ENCODE data around the gene VDAC1.
A peak's percentile ranks its signal among the peaks of the same experiment; 100 is the strongest.
"Not testable (repeated sequence)": the region's sequence is repeated elsewhere in the genome, so short reads cannot be mapped to it uniquely, and the experiment has no call there.

VDAC1 gene

DNA sequence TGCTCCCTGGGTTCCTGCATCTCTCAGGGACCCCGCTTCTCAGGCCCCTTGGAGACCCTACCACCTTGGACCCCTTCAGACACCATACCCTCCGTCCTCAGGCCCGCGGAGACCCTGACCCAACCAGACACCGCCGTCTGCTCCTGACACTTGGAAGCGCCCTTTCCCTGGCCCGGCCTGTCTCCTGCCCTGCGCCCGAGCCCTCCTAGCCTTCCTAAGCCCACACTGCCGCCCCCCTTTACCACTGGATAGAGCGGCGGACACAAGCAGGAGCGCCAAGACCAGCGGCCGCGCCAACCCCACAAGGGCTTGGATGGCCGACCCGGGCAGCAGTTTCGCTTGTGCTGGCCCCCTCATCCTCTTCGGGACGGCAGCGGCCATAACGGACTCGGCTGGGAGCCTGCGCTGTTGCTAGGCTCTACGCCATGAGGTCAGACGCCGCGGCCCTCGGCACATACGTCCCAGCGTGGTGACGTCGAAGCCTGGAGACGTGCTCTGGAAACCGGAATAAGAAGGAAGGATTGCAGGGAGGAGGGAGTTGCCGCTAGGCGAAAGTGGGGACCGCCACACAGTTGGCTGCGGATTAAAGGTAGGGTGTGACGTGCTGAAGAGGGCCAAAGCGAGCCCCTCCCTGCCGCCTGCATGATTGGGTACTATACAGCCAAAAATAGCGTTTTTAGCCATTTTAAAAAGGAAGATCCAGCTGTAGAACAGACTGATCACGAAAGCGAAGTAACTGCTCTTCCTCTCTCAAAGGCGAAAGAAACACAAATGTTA, 36.4 kb downstream of the VDAC1 start, which contains the start of gene C5orf15:
TSS of gene C5orf15 (minus strand) at position 422 of the 777 bp plus-strand sequence. CDS start at position 381, 41 bp downstream.
- peak; percentile 80 to 84 for DNase-seq (ENCODE audit: low read depth in 2 of 2)

DNA sequence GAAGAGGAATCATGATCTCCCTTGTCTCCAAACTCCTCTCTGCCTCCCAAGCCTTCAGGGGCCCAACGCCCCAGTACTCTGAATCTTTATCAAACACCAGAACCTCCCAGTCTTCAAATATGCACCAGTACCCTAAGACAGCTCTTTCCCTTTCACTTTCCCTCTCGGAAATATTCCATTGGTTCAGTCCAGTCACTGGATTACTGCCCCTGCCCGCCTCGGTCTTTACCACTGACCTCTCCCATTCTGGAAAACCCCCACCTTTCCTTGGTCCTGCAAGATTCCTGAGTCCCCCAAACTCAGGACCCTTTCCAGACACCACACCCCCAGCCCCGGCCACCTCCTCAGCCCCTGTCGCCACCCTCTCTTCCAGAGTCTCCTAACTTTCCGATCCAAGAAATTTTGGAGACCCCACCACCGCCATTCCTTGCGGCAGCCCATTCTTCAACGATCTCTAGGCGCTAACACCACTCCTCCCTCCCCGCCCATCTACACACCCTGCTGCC, 37.0 kb downstream of the VDAC1 start:
- no peak for DNase-seq (ENCODE audit: low read depth in 2 of 2)

DNA sequence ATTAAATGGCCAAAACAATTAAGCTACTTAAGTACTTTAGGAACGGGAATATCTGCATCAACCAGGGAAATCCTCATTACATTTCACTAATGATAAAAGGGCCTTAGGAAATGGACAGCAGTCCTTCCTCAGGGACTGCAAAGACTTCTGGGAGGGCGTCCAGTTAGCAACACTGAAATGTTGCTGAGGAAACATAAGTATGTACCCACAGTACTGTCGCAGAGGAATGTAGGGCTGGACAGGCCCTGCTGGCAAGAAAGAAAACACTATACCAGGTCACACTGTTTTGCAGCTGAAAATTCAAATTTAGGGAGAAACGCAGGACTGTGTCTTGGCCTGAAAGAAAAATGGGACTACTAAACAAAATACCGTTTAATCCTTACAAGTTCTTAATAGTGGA, 37.7 kb downstream of the VDAC1 start:
- no peak for DNase-seq (ENCODE audit: low read depth in 2 of 2)

DNA sequence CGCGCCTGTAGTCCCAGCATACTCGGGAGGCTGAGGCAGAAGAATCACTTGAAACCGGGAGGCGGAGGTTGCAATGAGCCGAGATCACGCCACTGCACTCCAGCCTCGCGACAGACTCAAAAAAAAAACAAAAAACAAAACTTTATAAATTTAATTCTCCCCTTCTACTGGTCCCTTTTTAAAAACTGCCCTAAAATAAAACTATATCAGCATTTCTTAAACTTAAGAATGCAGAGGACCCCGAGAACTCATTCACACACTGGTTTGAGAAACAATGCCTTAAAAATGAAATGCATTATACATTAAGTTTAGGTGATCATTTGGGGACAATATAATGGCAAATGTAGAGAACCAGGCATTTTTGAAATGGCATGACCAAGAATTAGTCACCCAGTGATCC, 38.7 kb downstream of the VDAC1 start:
- DNase-seq (ENCODE audit: low read depth in 2 of 2), result no peak

DNA sequence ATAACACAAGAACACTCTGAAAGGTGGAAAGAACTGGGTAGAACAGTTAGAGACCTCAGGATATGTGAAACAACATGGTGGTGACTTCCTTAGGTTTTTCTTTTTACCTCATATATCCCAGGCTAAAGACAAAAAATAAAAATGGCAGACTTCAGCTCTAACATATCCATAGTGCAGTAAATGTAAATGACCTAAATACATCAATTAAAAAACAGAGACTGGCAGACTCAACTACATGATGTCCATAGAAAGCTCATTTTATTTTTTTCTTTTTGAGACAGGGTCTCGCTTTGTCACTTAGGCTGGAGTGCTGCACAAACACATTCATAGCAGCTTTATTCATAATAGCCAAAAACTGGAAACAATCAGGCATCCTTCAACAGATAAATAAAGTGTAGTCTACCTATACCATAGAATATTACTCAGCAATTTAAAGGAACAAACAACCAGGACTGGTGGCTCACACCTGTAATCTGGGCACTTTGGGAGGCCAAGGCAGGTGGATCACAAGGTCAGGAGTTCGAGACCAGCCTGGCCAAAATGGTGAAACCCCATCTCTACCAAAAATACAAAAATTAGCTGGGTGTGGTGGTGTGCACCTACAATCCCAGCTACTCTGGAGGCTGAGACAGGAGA, 41.2 kb downstream of the VDAC1 start:
- DNase-seq (ENCODE audit: low read depth in 2 of 2), result no peak

DNA sequence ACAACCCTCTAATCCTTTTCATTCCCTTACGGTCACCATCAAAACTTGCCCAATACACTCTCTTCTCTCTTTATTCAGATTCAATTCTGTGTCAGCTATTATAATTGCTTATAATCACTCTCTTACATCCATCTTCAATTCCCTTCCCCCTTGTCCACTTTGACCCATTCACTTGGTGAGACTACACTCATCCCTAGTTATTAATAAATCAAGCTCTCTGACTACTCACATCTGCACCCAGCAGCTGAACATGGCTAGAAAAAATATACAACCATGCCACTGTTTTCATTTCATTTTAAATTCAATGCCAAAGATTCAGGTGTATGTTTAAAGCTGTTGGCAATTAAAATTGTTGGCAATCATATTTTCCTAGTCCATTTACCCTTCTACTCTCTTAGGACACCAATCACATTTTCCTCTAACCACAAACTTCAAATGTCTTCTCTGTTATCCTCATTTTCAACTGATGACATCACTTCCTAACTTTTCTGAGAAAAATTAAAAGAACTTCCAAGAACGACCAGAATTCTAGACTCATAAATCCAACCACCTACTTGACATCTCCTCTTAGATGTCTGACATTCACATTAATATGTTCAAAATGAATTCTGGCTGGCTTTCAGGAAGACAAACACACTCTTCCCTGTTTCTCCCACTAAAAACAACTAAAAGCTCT, 41.8 kb downstream of the VDAC1 start:
- no peak for DNase-seq (ENCODE audit: low read depth in 2 of 2)

DNA sequence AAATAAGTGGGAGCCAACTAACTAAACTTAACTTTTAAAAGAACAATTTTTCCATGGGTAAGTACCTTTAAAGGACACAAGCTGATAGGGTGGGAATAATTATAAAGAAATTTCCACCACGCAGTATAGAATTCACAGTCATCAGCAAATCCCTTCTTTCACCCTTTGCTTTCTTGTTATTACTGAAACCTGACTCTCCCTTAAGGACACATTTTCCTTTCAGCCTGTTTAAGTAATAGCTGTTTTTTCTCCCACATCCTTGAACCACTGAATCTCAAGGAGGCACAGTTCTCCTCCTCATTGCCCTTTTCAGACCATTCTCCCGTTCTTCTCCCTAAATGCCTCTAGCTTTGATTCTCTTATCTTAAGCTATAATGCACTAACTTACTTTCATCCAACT, 42.6 kb downstream of the VDAC1 start:
- no peak for DNase-seq (ENCODE audit: low read depth in 2 of 2)

DNA sequence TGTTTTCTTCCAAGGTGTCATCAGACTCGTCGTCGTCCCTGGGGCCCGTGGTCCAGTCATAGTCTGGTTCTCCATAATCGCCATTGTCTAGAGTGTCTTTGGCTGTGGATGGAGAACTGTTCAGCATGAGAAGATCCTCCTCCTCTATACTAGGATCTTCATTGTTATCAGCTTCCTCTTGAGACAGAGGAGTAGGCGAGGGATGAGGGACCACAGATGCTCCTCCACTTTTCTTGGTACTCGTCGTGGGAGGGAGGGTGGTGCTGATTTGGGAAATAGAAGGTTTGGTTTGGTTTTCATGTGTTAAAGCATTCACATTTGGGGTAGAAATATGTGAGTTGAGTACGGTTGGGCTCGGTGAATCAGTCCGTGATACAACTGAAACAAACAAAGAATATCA, 45.1 kb downstream of the VDAC1 start:
- no peak for DNase-seq (ENCODE audit: low read depth in 2 of 2)

DNA sequence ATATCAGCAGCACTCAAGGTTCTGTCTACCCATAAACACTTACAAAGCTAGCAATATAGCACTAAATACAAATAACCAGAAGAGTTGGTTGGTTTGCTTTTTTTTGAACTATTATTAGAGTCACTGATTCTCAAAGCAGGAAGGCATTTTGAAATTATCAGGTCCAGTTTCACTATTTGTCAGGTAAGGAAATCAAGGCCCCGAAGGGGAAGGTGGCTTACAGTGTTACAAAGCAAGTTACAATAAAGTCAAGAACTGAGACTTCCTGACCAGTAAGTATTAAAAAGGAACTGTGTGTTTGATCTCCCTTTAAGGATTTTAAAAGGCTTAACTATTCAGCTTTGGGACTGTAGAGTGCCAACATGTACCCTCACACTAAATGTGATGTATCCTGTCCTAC, 47.2 kb downstream of the VDAC1 start:
- DNase-seq (ENCODE audit: low read depth in 2 of 2), result no peak

DNA sequence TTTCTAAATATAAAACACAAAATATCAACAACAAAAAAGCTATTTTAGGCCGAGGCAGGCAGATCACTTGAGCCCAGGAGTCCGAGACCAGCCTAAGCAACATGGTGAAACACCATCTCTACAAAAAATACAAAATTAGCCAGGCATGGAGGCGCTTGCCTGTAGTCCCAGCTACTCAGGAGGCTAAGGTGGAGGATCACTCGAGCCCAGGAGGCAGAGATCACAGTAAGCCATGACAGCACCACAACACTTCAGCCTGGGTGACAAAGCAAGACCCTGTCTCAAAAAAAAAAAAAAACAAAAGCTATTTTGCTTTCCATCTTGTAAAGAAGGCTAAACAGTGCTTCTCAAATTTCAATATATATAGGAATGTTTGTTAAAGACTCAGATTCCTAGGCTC, 47.7 kb downstream of the VDAC1 start:
- DNase-seq (ENCODE audit: low read depth in 2 of 2), result no peak

DNA sequence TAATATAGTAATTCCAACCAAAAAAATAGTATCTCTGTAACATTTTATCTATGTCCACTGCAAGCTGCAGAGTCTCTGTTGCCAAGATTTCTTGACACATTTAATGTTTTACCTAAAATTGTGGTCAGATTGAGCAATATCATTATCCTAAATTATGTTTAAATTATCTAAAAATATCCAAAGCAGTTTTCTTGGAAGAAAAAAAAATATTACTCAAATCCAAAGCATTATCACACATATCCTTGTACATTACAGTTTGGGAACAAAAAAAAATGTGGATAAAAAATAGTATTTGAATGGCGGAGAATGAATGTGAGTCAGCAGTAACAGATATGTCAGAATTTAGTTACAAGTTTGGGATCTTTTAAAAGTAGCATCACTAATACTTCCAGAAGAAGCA, 48.6 kb downstream of the VDAC1 start:
- not testable (repeated sequence) for DNase-seq (ENCODE audit: low read depth in 2 of 2)

DNA sequence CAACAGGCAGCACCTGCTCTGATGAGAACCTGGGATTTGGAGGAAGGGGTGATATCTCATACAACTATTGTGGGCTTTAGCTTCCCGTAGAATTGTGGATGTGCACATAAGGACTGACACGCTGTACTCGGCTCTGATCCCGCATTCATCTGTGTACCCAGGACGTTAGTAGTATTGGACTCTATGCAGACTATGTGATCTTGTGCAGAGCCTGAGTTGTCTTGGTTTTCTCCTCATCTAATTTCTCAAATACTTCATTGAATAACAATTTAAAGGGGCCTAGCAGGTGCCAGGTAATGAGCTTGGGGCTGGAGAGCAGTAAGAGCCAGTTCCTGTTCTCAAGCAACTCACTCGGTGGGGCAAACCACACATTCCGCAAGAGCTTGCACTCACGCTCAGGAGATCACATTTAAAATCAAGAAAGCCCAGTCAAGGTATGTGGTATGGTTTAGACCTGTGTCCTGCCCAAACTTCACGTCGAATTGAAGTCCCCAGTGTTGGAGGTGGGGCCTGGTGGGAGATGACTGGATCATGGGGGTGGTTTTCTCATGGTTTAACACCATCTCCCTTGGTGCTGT, 51.1 kb downstream of the VDAC1 start:
- no peak for DNase-seq (ENCODE audit: low read depth in 2 of 2)

DNA sequence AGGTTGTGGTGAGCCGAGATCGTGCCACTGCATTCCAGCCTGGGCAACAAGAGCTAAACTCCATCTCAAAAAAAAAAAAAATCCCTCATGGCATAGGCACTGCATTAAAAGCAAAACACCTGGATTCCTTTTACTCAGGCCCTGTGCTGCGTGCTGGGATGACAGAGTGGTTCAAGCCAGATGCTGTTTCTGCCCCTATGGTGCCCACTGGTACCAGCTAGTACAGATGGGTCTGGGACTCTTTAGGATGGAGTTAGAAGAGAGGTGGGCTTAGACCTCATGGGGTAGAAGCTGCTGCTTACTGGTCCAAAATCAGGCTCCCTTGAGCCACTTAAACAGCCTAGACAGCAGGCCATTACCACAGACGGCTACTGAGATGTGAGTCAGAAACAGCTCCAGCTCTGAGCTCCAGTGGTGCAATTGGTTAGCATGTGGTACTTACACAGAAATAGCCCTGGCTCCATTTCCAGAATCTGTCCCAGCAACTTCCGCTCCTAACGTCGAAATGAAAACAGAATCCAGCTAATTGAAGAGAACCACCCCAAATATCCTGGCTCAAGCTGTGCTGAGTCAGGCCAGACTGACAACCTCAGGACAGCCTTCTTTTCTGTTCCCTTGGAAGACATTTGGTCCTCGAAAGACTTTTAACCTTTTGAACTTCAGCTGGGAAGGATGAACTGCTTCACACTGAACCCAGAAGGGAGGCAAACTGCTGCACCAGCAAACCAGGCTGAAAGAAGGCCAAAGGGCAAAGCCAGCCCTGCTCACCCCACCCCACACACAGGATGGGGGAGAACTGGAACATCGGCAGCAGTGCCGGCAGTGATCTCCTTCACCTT, 51.8 kb downstream of the VDAC1 start:
- DNase-seq (ENCODE audit: low read depth in 2 of 2), result no peak

DNA sequence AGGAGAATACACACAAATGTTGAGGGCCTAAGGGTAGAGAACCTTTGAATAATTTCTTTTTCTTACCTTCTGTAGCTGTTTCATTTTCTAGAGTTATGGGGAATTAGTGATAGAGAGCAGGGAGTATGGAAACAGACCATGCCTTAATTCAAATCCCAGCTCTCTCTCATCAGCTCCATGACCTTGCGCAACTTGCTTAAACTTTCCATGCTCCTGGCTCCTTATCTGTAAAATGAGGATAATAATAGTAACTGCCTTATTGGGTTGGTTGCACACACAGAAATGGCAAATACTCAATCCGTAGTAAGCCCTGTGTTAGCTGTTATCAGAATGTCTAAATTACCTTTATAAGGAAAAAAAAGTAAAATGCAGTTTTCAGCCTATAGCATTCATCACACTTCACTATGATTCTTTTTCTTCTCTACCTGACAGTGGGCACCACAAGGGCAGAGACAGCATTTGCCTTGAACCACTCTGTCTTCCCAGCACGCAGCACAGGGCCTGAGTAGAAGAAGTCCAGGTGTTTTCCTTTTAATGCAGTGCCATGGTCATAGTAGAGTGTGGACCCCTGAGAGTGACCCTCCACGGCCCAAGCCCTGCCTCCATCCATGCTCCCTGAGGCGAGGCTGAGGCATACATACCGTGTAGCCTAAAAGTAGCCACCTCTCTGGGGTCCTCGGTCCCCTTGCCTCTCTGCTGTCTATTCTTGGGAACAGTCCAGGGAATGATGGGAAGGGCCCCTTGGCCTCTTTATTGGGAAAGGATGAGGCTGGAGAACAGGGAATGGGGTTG, 53.8 kb downstream of the VDAC1 start:
- DNase-seq (ENCODE audit: low read depth in 2 of 2), result no peak

DNA sequence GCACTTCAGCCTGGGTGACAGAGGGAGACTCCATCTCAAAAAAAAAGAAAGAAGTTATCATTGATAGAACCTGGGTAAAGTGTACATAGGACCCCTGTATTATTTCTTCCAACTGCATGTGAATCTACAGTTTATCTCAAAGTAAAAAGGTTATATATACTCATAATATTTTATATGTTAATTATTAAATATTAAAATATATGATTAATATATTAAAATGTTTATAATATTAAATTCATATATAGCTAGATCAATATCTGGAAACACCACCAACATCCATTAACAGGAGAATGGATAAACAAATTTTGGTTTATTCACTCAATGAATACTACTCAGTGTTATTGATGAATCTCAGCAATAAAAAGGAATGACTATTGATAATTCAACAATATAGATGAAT, 56.1 kb downstream of the VDAC1 start:
- DNase-seq (ENCODE audit: low read depth in 2 of 2), result no peak

DNA sequence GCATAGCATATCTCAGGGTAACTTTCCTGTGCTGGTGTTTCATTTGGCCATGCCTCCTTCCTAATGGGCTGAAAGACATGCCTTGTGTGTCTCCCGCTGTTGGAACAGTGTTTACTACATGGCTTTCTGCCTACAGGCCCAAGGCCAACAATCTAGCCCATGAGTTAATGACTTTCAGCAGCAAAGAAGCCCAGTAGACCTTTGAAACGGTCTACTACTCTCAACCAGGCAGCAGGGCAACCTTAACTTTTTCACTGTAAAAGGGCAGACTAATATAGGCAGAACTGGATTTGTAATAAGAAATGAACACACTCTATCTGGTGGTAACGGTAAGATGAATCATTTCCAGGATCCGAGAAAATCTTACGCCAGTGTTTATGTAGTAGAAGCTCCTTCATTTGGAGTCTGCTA, 57.3 kb downstream of the VDAC1 start:
- no peak for DNase-seq (ENCODE audit: low read depth in 2 of 2)

DNA sequence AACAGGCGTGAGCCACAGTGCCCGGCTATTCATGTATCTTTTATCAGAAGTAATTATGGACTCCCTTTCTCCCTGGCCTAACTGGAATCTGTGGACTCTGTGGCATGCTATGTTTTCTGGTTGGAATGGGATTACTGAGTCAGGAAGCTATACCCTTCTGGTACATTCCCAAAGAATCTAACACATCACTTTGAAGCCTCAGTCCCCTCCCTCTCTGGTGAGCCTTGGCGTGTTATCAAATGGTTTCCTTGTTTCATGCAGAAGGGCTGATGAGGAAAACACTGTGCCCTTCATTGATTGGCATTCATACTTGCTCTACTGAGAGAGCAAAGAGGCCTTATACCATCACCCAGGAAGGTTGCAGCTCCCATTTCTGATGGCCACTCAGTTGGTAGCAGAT, 59.2 kb downstream of the VDAC1 start:
- no peak for DNase-seq (ENCODE audit: low read depth in 2 of 2)

DNA sequence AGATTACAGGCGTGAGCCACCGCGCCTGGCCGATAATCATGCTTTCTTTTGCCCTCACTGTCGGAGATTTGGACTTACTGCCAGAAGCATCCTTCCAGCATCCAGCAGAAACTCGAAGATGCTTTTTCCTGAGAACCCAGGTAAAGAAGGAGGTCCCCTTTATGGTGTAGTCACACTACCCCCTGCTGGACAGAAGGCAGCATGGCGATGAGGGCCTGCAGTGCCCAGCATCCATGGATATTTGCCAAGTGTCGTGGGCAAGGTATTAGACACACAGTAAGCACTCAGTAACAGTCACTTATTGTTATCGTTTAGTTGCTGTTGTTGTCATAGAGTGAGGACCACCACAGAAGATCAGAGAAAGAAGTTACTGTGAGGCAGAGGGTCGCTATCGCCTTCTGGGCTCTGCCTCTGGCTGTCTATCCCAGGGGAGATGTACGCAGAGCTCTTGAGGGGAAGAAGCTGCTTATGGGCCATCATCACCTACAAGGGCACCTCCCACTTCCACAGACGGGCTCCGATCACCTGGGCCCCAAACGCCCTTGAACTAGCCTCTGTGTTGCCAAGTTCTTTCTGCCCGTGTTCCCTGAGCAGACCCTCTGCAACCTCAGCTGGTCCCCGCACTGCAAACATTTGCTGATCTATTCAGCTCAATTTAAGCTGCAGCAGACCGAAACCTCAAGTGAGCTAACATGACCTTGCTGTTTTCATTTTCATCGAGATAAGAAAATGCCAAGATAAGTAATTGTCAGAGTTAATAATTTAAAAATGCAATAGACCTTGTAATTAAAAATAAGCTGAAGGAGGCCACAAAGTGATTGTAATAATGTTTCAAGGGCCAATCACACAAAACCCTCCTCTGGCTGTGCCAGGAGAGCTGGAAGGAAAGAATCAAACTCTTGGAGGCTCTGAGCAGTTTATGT, 60.3 kb downstream of the VDAC1 start:
- no peak for DNase-seq (ENCODE audit: low read depth in 2 of 2)

DNA sequence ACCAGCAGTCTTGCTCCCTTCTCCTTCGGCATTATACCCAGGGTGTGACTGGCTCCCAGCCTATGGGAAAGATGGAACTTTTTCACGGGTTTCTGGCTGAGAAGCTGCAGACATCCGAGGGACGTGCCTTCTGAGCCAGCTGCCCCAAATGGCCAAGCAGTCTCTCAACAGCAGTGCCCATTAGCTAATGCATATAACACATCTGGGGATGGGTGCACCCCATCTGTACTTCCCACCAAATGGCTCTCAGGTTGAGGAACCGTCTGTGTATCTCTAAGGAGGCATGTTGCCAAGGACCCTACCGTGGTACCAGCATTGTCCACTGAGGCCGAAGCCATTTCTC, 61.3 kb downstream of the VDAC1 start:
- no peak for DNase-seq (ENCODE audit: low read depth in 2 of 2)
